Keratinocyte (primary cell): ENCODE measurements around the gene ANKRD39. TPM values are rescaled to one million over a fixed set of nuclear protein-coding genes. Genes with fewer than 3 reads are reported as not detected.

Source experiments
- DNase-seq: peaks from one replicate; pipeline ENCODE4 v3.0.0-alpha.2; 2011; ENCODE audit warnings: low read depth, missing footprints, low spot score
- FAIRE-seq: peaks from 2 replicates; lab custom pipeline; 2011; peaks lifted over from hg19 to GRCh38; lab: Jason Lieb, UNC
- H2AFZ ChIP-seq: 2 replicates; pipeline ENCODE4 v1.6.0; 2012; ENCODE audit warnings: low read length, control low read depth, inconsistent platforms; ENCODE audit not compliant: control insufficient read depth
- H3K27ac ChIP-seq: 2 replicates; pipeline ENCODE4 v1.5.1; 2011; ENCODE audit warnings: low read length; ENCODE audit not compliant: control insufficient read depth, insufficient read depth
- H3K27me3 ChIP-seq: 3 replicates; pipeline ENCODE4 v1.6.0; 2011; ENCODE audit warnings: low read length; ENCODE audit not compliant: control insufficient read depth, insufficient read depth; ENCODE audit errors: extremely low read depth
- H3K36me3 ChIP-seq, 2 experiments: 2 replicates in 1 of 2; 3 replicates in 1 of 2; pipeline ENCODE4 v1.5.1; 2011; ENCODE audit warnings: low read length in 2 of 2, mild to moderate bottlenecking in 1 of 2; ENCODE audit not compliant: control insufficient read depth in 2 of 2, insufficient read depth in 2 of 2; ENCODE audit errors: extremely low read depth in 1 of 2
- H3K4me1 ChIP-seq: 3 replicates; pipeline ENCODE4 v1.5.1; 2011; ENCODE audit warnings: low read length; ENCODE audit not compliant: control insufficient read depth, insufficient read depth; ENCODE audit errors: extremely low read depth
- H3K4me2 ChIP-seq: 3 replicates; pipeline ENCODE4 v1.6.0; 2011; ENCODE audit warnings: low read depth, low read length; ENCODE audit not compliant: control insufficient read depth, insufficient read depth; ENCODE audit errors: extremely low read depth
- H3K4me3 ChIP-seq, 3 experiments: fragments of 200-600 bp in 1 of 3; sonication (generic) in 1 of 3; 2 replicates in 2 of 3; 3 replicates in 1 of 3; pipeline ENCODE4 v1.5.1; 2011 to 2016; ENCODE audit warnings: low read length in 3 of 3, mild to moderate bottlenecking in 3 of 3, control low read depth in 2 of 3, inconsistent platforms in 1 of 3, low read depth in 1 of 3, mixed read lengths in 1 of 3, mixed run types in 1 of 3, moderate library complexity in 1 of 3; ENCODE audit not compliant: control insufficient read depth in 2 of 3, insufficient read depth in 2 of 3; ENCODE audit errors: extremely low read depth in 1 of 3
- H3K79me2 ChIP-seq: 2 replicates; pipeline ENCODE4 v1.6.0; 2012; ENCODE audit warnings: low read length; ENCODE audit not compliant: control insufficient read depth, insufficient read depth
- H3K9ac ChIP-seq: 3 replicates; pipeline ENCODE4 v1.6.0; 2011; ENCODE audit warnings: low read length; ENCODE audit not compliant: control insufficient read depth, insufficient read depth; ENCODE audit errors: extremely low read depth
- H3K9me1 ChIP-seq: 3 replicates; pipeline ENCODE4 v1.6.0; 2011; ENCODE audit warnings: low read length; ENCODE audit not compliant: control insufficient read depth, insufficient read depth; ENCODE audit errors: extremely low read depth
- H3K9me3 ChIP-seq: 2 replicates; pipeline ENCODE4 v1.5.1; 2012; ENCODE audit warnings: low read depth, low read length; ENCODE audit not compliant: control insufficient read depth
- H4K20me1 ChIP-seq: 3 replicates; pipeline ENCODE4 v1.6.0; 2011; ENCODE audit warnings: low read length; ENCODE audit not compliant: control insufficient read depth, insufficient read depth; ENCODE audit errors: extremely low read depth
- CTCF ChIP-seq, 3 experiments: IDR thresholded peaks in 1 of 3; conservative IDR thresholded peaks in 1 of 3; optimal IDR thresholded peaks in 1 of 3; 2 replicates in 2 of 3; 3 replicates in 1 of 3; pipeline versions ENCODE3 to v1.5.1; 2011; ENCODE audit warnings: low read length in 3 of 3, mild to moderate bottlenecking in 3 of 3, moderate library complexity in 2 of 3, control low read depth in 1 of 3, inconsistent platforms in 1 of 3; ENCODE audit not compliant: insufficient read depth in 2 of 3; ENCODE audit errors: extremely low read depth in 1 of 3
- EZH2 ChIP-seq: IDR thresholded peaks from one replicate; pipeline ENCODE4 v1.6.1; 2012; ENCODE audit warnings: inconsistent platforms, mild to moderate bottlenecking, low read length, moderate library complexity
- dilution Hi-C: fragments of 300-500 bp; cut with MboI; formaldehyde crosslinking; loops from one replicate; pipeline ENCODE4 v1.7.0; 2020; ENCODE audit warnings: low sequenced_read_pairs; ENCODE audit not compliant: extremely low pct_ligation_motif_present
- polyA plus RNA-seq, 5 experiments: library from polyadenylated mRNA; depleted of rRNA in 3 of 5; stranded (reverse) in 3 of 5; stranded (forward) in 1 of 5; unstranded in 1 of 5; fragments of >200 nt; gene quantifications; 1 replicate in 1 of 5; 2 replicates in 3 of 5; 3 replicates in 1 of 5; pipeline versions ENCODE4 v1.2.1 to v1.2.3, GENCODE V29; 2011 to 2012; ENCODE audit warnings: missing spikeins in 2 of 5, low read depth in 1 of 5, low replicate concordance in 1 of 5

The ANKRD39 gene
- polyA plus RNA-seq, 1 donor (not counting 4 experiments of a cell fraction or from before 2014, with no cell fraction given): 7.2 TPM

- Histone ChIP-seq H3K27me3 (no peaks in the 10 kb centered on the region), H3K79me2 (no peaks in the 10 kb centered on the region), H3K9ac (no peak overlapping the region), H3K27ac (no peak overlapping the region), H2AFZ (no peak overlapping the region), H3K36me3 (peaks cover 0 to 2% of the 10 kb centered on the region in 2 experiments), H4K20me1 (peaks cover 3% of the 10 kb centered on the region), H3K9me1 (no peaks in the 10 kb centered on the region), H3K4me1 (no peaks in the 10 kb centered on the region), H3K4me2 (no peak overlapping the region), H3K4me3 (no peak overlapping the region), H3K9me3 (no peaks in the 10 kb centered on the region)
- TF ChIP-seq EZH2 (no peak), CTCF (optimal IDR thresholded peaks at IDR 0.05 in 1 of 3, IDR thresholded peaks at IDR 0.05 in 1 of 3, conservative IDR thresholded peaks at IDR 0.05 in 1 of 3; ENCODE audit: extremely low read depth in 1 of 3, insufficient read depth in 2 of 3, low read length in 3 of 3) (no peak)
- dilution Hi-C loops: no loop called here
- no peak for DNase-seq
- no peak for FAIRE-seq
These were observed 17.7 kb downstream of the ANKRD39 start for GRCh38 chr2:96839875-96840850.

- H3K4me2 ChIP-seq: no peak overlapping the region
- no peak for DNase-seq
- H3K4me1 ChIP-seq: no peaks in the 10 kb centered on the region
- H3K9ac ChIP-seq: no peak overlapping the region
- H3K79me2 ChIP-seq: no peaks in the 10 kb centered on the region
- H3K36me3 ChIP-seq: peaks cover 0 to 2% of the 10 kb centered on the region in 2 experiments
- H3K27me3 ChIP-seq: no peaks in the 10 kb centered on the region
- no peak for FAIRE-seq
- no peaks in the 10 kb centered on the region for H3K9me3 ChIP-seq
- no peak overlapping the region for H3K27ac ChIP-seq
- no peak overlapping the region for H2AFZ ChIP-seq
- H4K20me1 ChIP-seq: peaks cover 3% of the 10 kb centered on the region
- no peak for TF ChIP-seq CTCF (optimal IDR thresholded peaks at IDR 0.05 in 1 of 3, IDR thresholded peaks at IDR 0.05 in 1 of 3, conservative IDR thresholded peaks at IDR 0.05 in 1 of 3; ENCODE audit: extremely low read depth in 1 of 3, insufficient read depth in 2 of 3, low read length in 3 of 3)
- no peak for TF ChIP-seq EZH2
- dilution Hi-C loops: no loop called here
- H3K4me3 ChIP-seq: no peak overlapping the region
- no peaks in the 10 kb centered on the region for H3K9me1 ChIP-seq
These were observed 18.4 kb downstream of the ANKRD39 start for GRCh38 chr2:96839293-96839874.
